ENCODE measurements around the gene CALML5.

DNA sequence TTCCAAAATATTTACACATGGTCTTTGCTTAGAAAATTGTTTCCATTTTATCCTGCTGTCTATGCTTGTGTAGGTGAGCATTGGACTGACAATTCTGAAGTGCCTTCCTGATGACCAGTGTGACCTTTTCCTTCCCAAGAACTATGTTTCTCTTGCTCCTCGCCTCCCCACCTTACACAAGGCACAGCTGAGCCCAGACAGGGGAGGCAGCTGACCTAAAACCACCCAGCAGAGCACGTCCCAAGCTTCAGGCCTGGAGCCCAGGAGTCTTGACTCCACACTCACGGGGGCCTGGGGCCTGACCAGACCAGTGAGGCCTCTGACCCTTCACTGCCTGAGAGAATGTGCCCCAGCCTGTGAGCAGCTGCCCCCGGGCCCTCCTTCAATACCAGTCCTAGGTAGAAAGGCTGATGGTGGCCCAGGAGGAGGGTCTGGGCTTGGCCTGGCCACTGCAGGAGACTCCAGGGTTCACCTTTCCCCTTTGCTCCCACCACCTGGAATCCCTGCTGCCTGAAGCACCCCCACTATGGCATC, 7.0 kb downstream of the CALML5 start:
- TF ChIP-seq, protein P1, sequence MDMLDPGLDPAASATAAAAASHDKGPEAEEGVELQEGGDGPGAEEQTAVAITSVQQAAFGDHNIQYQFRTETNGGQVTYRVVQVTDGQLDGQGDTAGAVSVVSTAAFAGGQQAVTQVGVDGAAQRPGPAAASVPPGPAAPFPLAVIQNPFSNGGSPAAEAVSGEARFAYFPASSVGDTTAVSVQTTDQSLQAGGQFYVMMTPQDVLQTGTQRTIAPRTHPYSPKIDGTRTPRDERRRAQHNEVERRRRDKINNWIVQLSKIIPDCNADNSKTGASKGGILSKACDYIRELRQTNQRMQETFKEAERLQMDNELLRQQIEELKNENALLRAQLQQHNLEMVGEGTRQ (IDR thresholded peaks at IDR 0.05; ENCODE audit: low read depth, low read length), result no peak
- TF ChIP-seq, protein P2, sequence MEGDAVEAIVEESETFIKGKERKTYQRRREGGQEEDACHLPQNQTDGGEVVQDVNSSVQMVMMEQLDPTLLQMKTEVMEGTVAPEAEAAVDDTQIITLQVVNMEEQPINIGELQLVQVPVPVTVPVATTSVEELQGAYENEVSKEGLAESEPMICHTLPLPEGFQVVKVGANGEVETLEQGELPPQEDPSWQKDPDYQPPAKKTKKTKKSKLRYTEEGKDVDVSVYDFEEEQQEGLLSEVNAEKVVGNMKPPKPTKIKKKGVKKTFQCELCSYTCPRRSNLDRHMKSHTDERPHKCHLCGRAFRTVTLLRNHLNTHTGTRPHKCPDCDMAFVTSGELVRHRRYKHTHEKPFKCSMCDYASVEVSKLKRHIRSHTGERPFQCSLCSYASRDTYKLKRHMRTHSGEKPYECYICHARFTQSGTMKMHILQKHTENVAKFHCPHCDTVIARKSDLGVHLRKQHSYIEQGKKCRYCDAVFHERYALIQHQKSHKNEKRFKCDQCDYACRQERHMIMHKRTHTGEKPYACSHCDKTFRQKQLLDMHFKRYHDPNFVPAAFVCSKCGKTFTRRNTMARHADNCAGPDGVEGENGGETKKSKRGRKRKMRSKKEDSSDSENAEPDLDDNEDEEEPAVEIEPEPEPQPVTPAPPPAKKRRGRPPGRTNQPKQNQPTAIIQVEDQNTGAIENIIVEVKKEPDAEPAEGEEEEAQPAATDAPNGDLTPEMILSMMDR (conservative IDR thresholded peaks at IDR 0.05; ENCODE audit: low read depth, low read length), result no peak
- no peak for TF ChIP-seq RFX5 (IDR thresholded peaks at IDR 0.05; ENCODE audit: low read depth, low read length)
- no peak for TF ChIP-seq CEBPB (IDR thresholded peaks at IDR 0.05; ENCODE audit: low read depth, low read length)
- TF ChIP-seq NFE2L2 (IDR thresholded peaks at IDR 0.05; ENCODE audit: low read depth, low read length), result no peak
- TF ChIP-seq CHD1 (IDR thresholded peaks at IDR 0.05; ENCODE audit: low read depth, low read length), result no peak
- no peak for TF ChIP-seq POLR2A (IDR thresholded peaks at IDR 0.05; ENCODE audit: low read depth, low read length)
- no peak for TF ChIP-seq BHLHE40 (IDR thresholded peaks at IDR 0.05; ENCODE audit: low read depth, low read length)
- TF ChIP-seq FOS (IDR thresholded peaks at IDR 0.05; ENCODE audit: low read depth, low read length), result no peak
- TF ChIP-seq RCOR1 (IDR thresholded peaks at IDR 0.05; ENCODE audit: insufficient replicate concordance, low read length), result no peak

Data from IMR-90 (cell line).